GM12874 (cell line): ENCODE results near the gene IQCE.

Experiments used
- TF ChIP-seq, protein P1 (sequence below): IDR thresholded peaks from 2 replicates; pipeline ENCODE4 v1.5.1; 2011; ENCODE audit warnings: low read depth, mild to moderate bottlenecking, control low read depth, low read length, moderate library complexity; ENCODE audit not compliant: insufficient read depth

Gene IQCE

DNA sequence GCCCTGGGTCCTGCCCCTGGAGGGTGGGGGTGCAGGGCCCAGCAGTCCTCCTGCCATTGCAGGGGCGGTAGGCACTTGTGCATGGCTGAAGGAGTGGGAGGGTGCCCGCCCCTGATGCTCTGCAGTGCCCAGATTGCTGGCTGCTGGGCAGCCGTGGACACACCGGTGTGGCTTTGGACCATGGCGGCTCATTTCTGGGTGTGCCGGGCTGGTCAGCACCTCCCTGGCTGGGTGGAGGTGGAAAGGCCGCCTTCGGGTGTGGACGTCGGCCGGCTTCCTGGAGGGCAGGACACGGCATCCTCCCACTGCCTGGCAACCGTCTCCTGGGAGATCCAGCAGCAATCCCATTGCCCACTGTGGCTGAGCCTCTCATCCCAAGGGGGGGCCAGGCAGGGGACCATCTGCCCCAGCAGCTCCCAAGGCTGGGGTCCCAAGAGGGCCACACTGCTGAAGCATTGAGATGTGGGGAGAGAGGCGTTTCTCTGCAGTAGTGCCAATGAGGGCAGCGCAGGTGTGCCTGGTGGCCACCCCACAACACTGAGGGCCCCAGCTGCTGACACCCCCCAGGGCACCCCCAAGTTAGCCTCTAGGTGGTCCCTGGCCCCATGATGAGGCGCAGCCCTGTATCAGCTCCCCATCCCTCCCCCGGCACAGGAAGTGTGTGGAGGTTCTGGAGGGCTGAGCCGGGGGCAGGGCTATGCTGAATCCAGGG is 85.9 kb downstream of the IQCE start:
- TF ChIP-seq, protein P1, sequence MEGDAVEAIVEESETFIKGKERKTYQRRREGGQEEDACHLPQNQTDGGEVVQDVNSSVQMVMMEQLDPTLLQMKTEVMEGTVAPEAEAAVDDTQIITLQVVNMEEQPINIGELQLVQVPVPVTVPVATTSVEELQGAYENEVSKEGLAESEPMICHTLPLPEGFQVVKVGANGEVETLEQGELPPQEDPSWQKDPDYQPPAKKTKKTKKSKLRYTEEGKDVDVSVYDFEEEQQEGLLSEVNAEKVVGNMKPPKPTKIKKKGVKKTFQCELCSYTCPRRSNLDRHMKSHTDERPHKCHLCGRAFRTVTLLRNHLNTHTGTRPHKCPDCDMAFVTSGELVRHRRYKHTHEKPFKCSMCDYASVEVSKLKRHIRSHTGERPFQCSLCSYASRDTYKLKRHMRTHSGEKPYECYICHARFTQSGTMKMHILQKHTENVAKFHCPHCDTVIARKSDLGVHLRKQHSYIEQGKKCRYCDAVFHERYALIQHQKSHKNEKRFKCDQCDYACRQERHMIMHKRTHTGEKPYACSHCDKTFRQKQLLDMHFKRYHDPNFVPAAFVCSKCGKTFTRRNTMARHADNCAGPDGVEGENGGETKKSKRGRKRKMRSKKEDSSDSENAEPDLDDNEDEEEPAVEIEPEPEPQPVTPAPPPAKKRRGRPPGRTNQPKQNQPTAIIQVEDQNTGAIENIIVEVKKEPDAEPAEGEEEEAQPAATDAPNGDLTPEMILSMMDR: no peak

DNA sequence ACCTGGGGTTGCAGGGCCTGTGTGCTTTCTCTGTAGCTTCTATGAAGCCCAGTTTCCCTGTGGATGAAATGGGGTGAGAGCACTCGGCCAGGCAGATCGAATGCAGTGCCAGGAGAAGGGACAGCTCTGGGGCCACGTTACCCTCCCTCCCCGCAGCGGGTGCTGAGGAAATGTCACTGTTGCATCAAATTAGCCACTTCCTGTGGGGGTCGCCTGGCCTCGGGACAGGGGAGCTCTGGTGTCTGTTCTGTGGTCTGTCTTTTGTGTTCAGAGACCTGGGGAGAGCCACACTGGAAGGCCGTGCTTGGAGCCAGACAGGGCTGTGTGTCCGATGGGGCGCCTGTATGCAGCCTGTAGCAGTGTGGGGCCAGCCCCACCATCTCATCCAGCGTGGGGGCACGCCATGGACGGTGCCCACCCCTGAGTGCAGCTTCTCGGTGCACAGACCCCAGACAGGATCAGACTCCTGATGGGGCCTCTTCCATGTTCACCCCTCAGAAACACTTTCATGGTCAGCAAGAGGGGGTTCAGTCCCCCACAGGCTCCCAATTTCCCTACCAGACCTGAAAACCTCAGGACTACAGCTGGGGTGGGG is 86.6 kb downstream of the IQCE start:
- TF ChIP-seq, protein P1: no peak

DNA sequence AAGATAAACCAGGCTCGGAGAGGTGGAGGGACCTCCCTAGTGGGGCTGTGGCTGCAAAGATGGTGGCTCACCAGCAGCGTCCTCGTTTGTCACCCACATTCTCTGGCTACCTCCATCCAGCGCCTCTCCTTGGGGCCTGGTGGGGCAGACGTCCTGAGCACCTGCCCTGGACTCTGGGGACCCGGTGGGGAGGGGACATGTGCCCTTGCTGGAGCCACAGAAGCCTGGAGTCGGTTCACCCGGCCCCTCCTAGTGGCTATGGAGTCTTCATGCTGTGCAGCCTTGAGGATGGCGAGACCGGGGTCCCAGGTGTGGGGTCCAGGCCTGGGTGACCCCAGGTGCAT is 87.5 kb downstream of the IQCE start:
- TF ChIP-seq, protein P1: no peak

DNA sequence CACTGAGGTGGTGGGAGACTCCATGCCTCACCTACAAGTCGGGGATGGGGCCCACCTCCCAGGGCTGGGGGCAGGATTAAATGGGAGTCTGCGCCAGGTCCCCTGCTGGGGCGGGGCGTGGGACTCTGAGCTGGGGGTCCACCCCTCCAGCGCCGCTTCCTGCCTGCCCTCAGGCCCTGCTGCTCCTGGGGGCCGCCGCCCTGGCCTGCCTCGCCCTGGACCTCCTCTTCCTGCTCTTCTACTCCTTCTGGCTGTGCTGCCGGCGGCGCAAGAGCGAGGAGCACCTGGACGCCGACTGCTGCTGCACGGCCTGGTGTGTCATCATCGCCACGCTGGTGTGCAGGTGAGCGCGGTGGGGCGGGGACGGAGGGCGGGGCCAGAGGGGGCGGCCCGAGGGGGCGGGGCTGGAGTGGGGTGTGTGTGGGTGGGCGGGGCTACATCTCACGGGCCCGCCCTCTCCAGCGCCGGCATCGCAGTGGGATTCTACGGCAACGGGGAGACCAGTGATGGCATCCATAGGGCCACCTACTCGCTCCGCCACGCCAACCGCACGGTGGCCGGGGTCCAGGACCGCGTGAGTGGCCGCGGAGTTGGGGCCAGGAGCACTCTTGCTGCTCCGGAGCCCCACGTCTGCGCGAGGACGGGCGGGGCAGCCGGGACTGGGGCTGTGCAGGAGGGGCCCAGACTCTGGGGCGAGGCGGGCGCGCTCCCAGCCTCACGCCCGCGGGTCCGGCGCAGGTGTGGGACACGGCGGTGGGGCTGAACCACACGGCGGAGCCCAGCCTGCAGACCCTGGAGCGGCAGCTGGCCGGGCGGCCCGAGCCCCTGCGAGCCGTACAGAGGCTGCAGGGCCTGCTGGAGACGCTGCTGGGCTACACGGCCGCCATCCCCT is 88.1 kb downstream of the IQCE start:
- TF ChIP-seq, protein P1: no peak

DNA sequence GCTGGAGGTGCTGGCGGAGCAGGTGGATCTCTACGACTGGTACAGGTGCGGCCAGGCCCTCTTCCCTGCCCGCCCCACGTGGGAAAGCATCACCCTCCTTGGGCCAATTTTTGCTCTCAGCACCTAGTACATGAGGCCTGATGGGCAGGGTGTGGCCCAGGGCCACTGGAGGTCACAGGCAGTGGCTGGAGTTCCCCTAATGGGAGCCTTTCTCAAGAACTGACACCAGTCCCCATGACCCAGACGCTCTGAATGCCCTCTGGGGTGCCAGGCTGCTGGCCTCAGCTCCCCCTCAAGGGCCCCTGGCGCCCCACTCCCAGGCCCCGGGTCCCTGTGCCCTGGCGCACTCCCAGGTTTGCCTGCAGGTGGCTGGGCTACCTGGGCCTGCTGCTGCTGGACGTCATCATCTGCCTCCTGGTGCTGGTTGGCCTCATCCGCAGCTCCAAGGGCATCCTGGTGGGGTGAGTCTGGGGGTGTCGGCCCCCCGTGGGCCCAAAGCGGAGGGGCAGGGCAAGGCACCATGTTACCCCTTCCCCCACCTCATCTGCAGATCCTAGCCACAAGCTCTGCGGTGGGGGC is 88.9 kb downstream of the IQCE start:
- TF ChIP-seq, protein P1: no peak

DNA sequence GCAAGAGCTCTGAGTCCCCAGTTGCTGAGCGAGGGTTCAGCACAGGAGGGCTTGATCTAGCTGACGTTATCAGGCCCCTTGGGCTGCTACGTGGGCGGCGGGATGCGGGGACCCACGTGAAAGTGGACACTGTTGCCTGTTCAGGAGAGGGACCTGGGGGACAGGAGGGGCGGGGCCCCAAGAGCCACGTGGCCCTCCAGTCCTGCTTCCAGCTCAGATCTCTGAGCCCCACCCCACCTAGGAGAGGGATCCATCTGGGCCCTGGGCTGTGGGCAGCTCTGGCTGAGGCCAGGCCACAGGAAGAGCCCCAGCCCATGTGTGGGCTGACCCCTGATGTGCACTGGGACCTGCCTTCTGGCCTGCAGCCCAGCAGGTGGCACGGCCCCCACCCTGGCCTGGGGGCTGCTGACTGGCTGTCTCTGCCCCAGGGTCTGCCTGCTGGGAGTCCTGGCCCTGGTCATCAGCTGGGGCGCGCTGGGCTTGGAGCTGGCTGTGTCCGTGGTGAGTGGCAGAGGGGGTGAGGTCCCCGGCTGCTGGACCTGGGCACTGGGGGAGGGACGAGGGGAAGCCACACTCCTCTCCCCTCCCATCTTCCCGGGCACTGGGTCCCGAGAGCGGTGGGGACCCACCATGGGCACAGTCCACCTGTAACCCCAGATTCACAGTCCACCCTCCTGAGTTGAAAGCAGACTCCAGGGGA is 90.5 kb downstream of the IQCE start:
- TF ChIP-seq, protein P1: no peak
